ENCODE data around the gene ADPRM. TPM values are rescaled to one million over a fixed set of nuclear protein-coding genes. Genes with fewer than 3 reads are reported as not detected.
"Not testable (repeated sequence)": the region's sequence is repeated elsewhere in the genome, so short reads cannot be mapped to it uniquely, and the experiment has no call there.

Gene ADPRM
- total and polyA plus RNA-seq, 2 donors from 2014 or later, result 9.2 to 9.6 TPM

GRCh38 chr17:10687499-10687898 is 9.9 kb upstream of the ADPRM start:
- DNase-seq (no peak), FAIRE-seq (no peak)
- intact Hi-C loops (cut with DNase I), result no loop called here
- Histone ChIP-seq H3K36me3 (ENCODE audit: control insufficient read depth in 2 of 3, insufficient read depth in 3 of 3, low read length in 3 of 3) (peaks cover 9 to 43% (median 14%) of the 10 kb centered on the region in 3 donors), H3K9me3 (ENCODE audit: control insufficient read depth in 2 of 3, insufficient read depth in 1 of 3, low read length in 3 of 3) (no peaks in the 10 kb centered on the region), H3K27ac (ENCODE audit: low read depth in 2 of 2, low read length in 2 of 2) (no peak overlapping the region), H3K4me1 (ENCODE audit: control insufficient read depth in 2 of 3, insufficient read depth in 2 of 3, low read depth in 1 of 3, low read length in 3 of 3) (no peaks in the 10 kb centered on the region), H3K27me3 (ENCODE audit: control insufficient read depth, insufficient read depth, low read length) (no peaks in the 10 kb centered on the region), H3K9ac (ENCODE audit: low read length in 3 of 3) (no peak overlapping the region), H3K4me3 (ENCODE audit: low read length in 3 of 3) (no peak overlapping the region)
- no peak for TF ChIP-seq CTCF (IDR thresholded peaks at IDR 0.05; ENCODE audit: borderline replicate concordance, extremely low read depth, insufficient read depth)

GRCh38 chr17:10695875-10696407 is 1.5 kb upstream of the ADPRM start:
- H3K9me3 ChIP-seq (ENCODE audit: control insufficient read depth in 2 of 3, insufficient read depth in 1 of 3, low read length in 3 of 3); H3K27me3 ChIP-seq (ENCODE audit: control insufficient read depth, insufficient read depth, low read length); intact Hi-C loops (cut with DNase I); H3K27ac ChIP-seq (ENCODE audit: low read depth in 2 of 2, low read length in 2 of 2); H3K9ac ChIP-seq (ENCODE audit: low read length in 3 of 3); FAIRE-seq; DNase-seq: not testable (repeated sequence)
- peaks cover 0 to 12% (median 7%) of the 10 kb centered on the region in 3 donors for H3K4me1 ChIP-seq (ENCODE audit: control insufficient read depth in 2 of 3, insufficient read depth in 2 of 3, low read depth in 1 of 3, low read length in 3 of 3)
- H3K4me3 ChIP-seq (ENCODE audit: low read length in 3 of 3), result peak overlapping the region in 2 of 3 donors; percentile 80 to 95
- peaks cover 2 to 22% (median 12%) of the 10 kb centered on the region in 3 donors for H3K36me3 ChIP-seq (ENCODE audit: control insufficient read depth in 2 of 3, insufficient read depth in 3 of 3, low read length in 3 of 3)

GRCh38 chr17:10698096-10698818 is 863 bp downstream of the ADPRM start:
- Histone ChIP-seq H3K9me3 (ENCODE audit: control insufficient read depth in 2 of 3, insufficient read depth in 1 of 3, low read length in 3 of 3) (no peaks in the 10 kb centered on the region), H3K9ac (ENCODE audit: low read length in 3 of 3) (peak overlapping the region; percentile 68 to 87 (median 78)), H3K27me3 (ENCODE audit: control insufficient read depth, insufficient read depth, low read length) (no peaks in the 10 kb centered on the region), H3K36me3 (ENCODE audit: control insufficient read depth in 2 of 3, insufficient read depth in 3 of 3, low read length in 3 of 3) (peaks cover 0 to 10% (median 7%) of the 10 kb centered on the region in 3 donors), H3K4me1 (ENCODE audit: control insufficient read depth in 2 of 3, insufficient read depth in 2 of 3, low read depth in 1 of 3, low read length in 3 of 3) (peaks cover 0 to 12% (median 10%) of the 10 kb centered on the region in 3 donors), H3K27ac (ENCODE audit: low read depth in 2 of 2, low read length in 2 of 2) (peak overlapping the region; percentile 77 to 91), H3K4me3 (ENCODE audit: low read length in 3 of 3) (peak overlapping the region; percentile 80 to 95 (median 85))
- DNase-seq (peak in 1 of 5 donors; percentile 46), FAIRE-seq (no peak)
- intact Hi-C loops (cut with DNase I), result no loop called here
- TF ChIP-seq CTCF (IDR thresholded peaks at IDR 0.05; ENCODE audit: borderline replicate concordance, extremely low read depth, insufficient read depth), result no peak

GRCh38 chr17:10699856-10700255 is 2.5 kb downstream of the ADPRM start:
- no peaks in the 10 kb centered on the region for H3K27me3 ChIP-seq (ENCODE audit: control insufficient read depth, insufficient read depth, low read length)
- no peak overlapping the region for H3K4me3 ChIP-seq (ENCODE audit: low read length in 3 of 3)
- peaks cover 0 to 12% (median 10%) of the 10 kb centered on the region in 3 donors for H3K4me1 ChIP-seq (ENCODE audit: control insufficient read depth in 2 of 3, insufficient read depth in 2 of 3, low read depth in 1 of 3, low read length in 3 of 3)
- no peak for TF ChIP-seq CTCF (IDR thresholded peaks at IDR 0.05; ENCODE audit: borderline replicate concordance, extremely low read depth, insufficient read depth)
- no peaks in the 10 kb centered on the region for H3K9me3 ChIP-seq (ENCODE audit: control insufficient read depth in 2 of 3, insufficient read depth in 1 of 3, low read length in 3 of 3)
- H3K36me3 ChIP-seq (ENCODE audit: control insufficient read depth in 2 of 3, insufficient read depth in 3 of 3, low read length in 3 of 3), result peaks cover 0 to 4% (median 1%) of the 10 kb centered on the region in 3 donors
- no peak overlapping the region for H3K9ac ChIP-seq (ENCODE audit: low read length in 3 of 3)
- DNase-seq (no peak), FAIRE-seq (no peak)
- intact Hi-C loops (cut with DNase I), result no loop called here
- H3K27ac ChIP-seq (ENCODE audit: low read depth in 2 of 2, low read length in 2 of 2), result no peak overlapping the region
